NCI-H1105 (cell line): ENCODE measurements around the gene ATAD2B.

Experiments used
- DNase-seq: peaks from one replicate; lab custom pipeline; 2025; lab: John Stamatoyannopoulos, UW

The ATAD2B gene

DNA sequence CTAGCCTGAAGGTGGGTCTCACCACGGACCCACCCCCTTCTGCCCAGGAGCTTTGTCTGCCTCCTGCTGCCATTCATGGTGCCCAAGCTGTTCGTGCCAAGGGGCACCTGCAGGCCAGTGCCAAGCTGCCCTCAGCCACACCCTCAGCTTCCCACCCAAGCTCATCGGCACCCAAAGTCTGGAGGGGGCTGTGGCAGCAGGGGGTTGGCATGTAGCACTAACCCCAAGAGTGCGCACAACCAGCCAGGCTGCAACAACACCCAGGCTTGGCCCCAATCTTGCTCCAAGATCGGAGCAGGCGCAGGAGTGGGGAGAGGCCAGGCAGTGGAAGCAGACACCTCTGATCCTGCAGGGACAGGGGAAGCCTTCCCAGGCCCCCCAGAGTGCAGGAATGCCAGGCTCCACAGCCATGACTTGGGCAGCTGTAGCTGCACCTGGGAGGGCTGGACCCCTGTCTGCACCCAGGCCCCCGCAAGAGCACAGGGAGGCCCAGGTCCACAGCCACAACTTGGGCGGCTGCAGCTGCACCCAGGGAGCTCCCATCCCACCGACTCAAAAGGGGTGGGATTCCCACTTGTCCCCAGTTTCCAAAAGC is 89.9 kb downstream of the ATAD2B start:
- DNase-seq, result no peak

DNA sequence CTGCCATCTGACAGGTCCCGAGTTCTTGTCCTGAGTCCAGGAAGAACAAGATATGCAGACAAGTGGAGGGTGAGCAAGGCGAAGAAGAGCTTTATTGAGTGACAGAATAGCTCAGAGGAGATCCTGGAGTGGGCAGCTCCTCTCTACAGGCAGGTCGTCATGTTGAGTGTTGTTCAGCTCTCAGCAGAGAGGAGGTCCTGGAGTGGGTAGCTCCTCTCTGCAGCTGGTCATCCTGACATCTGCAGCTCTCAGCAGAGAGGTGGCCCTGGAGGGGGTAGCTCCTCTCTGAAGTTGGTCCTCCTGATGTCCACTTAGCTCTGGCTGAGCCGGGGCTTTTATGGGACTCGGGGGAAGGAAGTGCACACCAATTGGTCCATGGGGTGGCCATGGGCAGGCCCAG is 90.4 kb downstream of the ATAD2B start:
- no peak for DNase-seq

- no peak for DNase-seq
Measured at GRCh38 chr2:23835988-23836387, 90.9 kb downstream of the ATAD2B start.

DNA sequence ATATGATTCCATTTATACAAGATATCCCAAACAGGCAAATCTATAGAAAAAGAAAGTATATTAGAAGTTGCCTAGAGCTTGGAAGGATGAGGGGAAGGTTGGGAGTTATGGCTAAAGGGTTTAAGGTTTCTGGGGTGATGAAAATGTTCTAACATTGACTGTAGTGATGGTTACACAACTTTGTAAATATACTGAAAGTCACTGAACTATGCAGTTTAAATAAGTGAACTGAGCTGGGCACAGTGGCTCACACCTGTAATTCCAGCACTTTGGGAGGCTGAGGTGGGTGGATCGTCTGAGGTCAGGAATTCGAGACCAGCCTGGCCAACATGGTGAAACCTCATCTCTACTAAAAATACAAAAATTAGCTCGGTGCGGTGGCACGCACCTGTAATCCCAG is 91.5 kb downstream of the ATAD2B start:
- no peak for DNase-seq

- DNase-seq, result no peak
Measured at GRCh38 chr2:23828986-23829385, 97.9 kb downstream of the ATAD2B start.

GRCh38 chr2:23828256-23828980 is 98.5 kb downstream of the ATAD2B start:
- DNase-seq, result no peak

DNA sequence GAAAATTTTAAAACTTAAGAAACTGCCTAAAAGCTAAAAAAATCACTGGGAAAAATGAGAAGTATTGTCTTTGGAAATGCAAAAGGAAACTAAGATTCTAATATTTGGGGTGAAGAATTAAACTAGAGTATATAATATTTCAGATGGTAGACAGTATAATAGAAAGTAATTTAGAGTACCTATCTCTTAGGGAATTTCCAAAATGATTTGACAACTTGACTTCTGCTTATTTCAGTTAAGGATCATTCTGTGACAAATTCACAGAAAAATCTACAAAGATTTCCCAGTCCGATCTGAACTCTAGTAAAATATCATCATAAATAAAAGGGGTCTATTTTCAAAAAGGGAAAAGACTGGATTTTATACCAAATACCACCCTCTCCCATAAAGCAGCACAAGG is 99.6 kb downstream of the ATAD2B start:
- DNase-seq, result no peak

DNA sequence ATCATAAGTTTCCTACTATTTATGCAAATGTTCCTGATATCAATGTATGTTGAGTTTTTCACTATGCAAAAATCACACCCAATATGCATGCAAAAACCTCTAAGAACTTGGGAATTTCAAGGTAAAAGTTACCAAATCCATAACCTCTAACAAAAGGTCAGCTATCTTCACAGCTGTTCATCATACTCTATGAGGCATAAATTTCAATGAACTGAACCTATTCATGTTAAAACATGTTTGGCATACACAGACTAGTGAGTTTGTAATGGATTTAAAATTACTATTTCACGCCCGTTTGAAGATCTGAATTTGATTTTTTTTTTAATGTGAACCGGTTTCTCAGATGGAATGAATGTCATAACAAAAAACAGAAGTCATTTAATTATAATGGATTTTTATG is 100.2 kb downstream of the ATAD2B start:
- no peak for DNase-seq

GRCh38 chr2:23826040-23826439 is 100.9 kb downstream of the ATAD2B start:
- no peak for DNase-seq

- peak; percentile 9 for DNase-seq
Measured at GRCh38 chr2:23824777-23825212, 102.1 kb downstream of the ATAD2B start.

- no peak for DNase-seq
Measured at GRCh38 chr2:23823863-23824262, 103.1 kb downstream of the ATAD2B start.

- no peak for DNase-seq
Measured at GRCh38 chr2:23814963-23815362, 112.0 kb downstream of the ATAD2B start.

- no peak for DNase-seq
Measured at GRCh38 chr2:23813438-23813837, 113.5 kb downstream of the ATAD2B start.

- no peak for DNase-seq
Measured at GRCh38 chr2:23809150-23809549, 117.8 kb downstream of the ATAD2B start.

GRCh38 chr2:23806665-23807249 is 120.2 kb downstream of the ATAD2B start:
- DNase-seq, result no peak

DNA sequence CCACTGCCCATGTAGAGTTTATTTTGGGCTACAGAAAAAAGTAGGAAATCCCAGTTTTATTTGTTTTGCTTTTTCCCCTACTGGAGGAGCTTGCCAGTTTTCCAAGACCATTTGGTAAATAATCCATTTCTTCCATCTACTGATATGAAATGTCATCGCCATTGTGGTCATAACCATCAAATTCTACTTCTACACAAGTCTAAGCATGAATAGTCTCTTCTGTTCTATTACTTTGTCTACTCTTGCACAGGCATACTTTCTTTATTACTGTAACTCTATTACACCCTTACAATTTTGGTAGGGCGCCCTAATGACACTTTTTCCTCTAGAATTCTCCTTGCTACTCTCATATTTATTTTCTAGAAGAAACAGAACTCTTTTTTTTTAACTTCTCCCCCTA is 120.7 kb downstream of the ATAD2B start:
- no peak for DNase-seq

DNA sequence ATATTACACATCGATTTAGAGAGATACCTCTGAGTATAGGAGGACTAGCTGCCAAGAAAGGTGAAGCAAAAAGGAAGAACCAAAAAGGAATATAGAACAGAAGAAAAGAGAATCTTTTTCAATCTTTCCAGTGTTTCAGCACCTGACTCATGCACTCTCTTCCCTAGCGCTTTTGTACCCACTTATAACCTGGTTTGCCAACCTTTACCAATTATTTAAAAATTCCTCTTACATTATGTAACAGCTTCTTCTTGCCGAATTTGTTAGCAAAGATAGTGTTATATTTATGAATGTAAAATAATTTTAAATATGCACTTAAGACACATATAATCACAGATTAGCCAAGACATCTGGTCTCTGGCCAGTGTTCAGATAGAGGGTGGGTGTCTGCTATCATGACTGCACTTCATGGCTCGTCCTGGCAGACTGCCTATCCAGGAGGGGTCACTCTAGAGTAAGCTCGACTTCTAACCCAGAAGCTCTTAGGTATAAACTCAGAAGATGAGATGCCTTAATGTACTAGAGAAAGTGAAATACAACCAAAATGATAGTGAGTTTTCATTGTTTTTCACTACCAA is 122.9 kb downstream of the ATAD2B start:
- no peak for DNase-seq

GRCh38 chr2:23803264-23803964 is 123.5 kb downstream of the ATAD2B start:
- DNase-seq, result no peak

GRCh38 chr2:23801396-23801795 is 125.5 kb downstream of the ATAD2B start:
- no peak for DNase-seq

- no peak for DNase-seq
Measured at GRCh38 chr2:23794234-23794633, 132.7 kb downstream of the ATAD2B start.

DNA sequence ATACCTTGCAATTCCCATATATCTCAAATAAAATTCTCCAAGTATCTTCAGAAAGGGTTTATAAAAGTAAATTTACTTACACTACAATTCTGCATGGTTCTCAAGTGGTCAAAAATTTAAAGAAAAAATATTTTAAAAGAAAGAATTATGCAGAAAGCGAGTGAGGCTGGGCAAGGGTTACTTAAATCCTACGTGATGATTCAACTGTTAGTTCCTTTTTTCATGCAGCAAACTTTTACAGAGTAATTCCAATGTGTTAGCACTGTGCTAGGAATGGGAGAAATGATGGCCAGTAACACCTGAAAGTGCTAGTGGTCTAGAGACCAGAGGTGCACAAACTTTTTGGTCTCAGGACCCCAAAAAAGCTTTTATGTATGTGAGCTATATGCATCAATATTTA is 133.4 kb downstream of the ATAD2B start:
- DNase-seq, result no peak

- DNase-seq, result no peak
Measured at GRCh38 chr2:23791030-23791429, 135.9 kb downstream of the ATAD2B start.

DNA sequence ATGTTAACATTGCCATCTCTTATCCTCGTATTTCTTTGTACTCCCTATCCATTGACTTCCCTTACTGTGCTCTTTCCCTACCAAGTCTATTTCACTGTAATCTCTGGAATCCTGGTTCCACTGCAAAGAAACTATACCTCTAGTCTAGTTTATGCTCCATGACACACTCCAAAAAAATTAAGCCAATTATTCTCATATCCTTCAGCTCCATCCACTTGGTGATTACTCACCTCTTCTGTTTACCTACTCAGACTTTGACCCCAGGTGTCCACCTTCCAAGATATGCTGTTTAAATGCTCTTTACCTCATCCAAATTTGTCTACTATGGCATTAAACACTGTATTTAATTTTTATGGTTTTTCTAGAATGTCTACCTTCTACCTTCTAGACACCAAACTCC is 137.9 kb downstream of the ATAD2B start:
- no peak for DNase-seq
